ENCODE measurements around the gene ST6GALNAC5. TPM values are rescaled to one million over a fixed set of nuclear protein-coding genes. Genes with fewer than 3 reads are reported as not detected.

The ST6GALNAC5 gene
- total RNA-seq, 4 donors from 2014 or later: 0.44 to 3.2 (median 0.65) TPM; not detected in 1

DNA sequence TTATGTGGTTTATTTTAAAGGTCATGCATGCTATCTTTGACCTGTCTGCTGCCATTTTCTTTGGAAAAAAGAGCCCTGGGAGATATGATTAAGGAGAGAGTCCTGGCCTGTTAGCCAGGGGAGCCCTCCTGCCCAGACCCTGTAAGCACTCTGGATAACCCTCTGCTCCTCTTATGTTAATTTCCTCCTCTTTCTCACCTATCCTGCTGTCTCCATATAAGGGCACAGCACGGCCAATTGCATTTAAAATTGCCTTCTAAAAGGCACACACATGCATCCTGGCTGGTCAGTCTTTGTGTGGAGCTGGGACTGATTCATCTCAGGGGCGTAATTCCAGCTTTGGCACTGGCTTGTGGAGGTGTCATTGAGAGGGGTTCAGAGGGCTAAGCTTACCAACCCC, 158.9 kb downstream of the ST6GALNAC5 start:
- TF ChIP-seq, protein P1, sequence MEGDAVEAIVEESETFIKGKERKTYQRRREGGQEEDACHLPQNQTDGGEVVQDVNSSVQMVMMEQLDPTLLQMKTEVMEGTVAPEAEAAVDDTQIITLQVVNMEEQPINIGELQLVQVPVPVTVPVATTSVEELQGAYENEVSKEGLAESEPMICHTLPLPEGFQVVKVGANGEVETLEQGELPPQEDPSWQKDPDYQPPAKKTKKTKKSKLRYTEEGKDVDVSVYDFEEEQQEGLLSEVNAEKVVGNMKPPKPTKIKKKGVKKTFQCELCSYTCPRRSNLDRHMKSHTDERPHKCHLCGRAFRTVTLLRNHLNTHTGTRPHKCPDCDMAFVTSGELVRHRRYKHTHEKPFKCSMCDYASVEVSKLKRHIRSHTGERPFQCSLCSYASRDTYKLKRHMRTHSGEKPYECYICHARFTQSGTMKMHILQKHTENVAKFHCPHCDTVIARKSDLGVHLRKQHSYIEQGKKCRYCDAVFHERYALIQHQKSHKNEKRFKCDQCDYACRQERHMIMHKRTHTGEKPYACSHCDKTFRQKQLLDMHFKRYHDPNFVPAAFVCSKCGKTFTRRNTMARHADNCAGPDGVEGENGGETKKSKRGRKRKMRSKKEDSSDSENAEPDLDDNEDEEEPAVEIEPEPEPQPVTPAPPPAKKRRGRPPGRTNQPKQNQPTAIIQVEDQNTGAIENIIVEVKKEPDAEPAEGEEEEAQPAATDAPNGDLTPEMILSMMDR (IDR thresholded peaks at IDR 0.05): no peak
- no peak for DNase-seq (ENCODE audit: low spot score)
- no peak for ATAC-seq (ENCODE audit: low FRiP score)

- TF ChIP-seq, protein P1 (IDR thresholded peaks at IDR 0.05): no peak
- DNase-seq (ENCODE audit: low spot score) (no peak), ATAC-seq (ENCODE audit: low FRiP score) (no peak)
Observed at GRCh38 chr1:77026640-77027039, 159.4 kb downstream of the ST6GALNAC5 start.

GRCh38 chr1:77027847-77028246, 160.6 kb downstream of the ST6GALNAC5 start:
- no peak for ATAC-seq (ENCODE audit: low FRiP score)
- TF ChIP-seq, protein P1 (IDR thresholded peaks at IDR 0.05): no peak
- DNase-seq (ENCODE audit: low spot score): no peak

DNA sequence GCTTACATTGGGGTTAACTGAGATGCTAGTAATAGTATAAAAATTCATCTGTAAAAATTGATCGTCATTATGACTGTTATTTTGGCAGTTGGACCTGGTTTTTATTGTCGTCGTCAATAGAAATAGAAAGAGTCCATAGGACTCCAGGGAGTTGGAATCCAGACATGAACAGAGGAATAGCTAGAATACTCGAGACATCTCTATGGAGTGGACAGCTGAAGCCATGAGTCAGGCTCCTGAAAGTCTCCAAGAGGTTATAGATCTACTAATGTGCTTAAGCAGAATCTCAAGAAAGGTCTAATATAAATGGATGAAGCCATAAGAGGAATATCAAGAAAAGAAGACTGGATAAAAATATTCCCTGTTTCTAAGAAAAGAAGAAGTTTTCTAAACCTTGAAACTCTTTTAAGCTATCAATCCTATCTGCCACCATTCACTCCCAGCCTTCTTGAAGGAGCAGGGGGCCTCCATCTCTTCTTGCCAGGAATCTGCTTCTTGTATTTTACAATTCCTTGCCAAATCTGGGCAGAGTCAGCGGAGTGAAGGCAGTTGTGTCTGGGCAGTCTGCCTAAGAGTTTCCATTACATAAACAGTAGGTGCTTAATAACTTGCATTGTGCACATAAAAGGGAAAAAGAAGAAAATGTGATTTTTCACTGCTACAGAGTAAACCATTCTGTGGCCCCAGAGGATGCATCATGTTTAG, 163.3 kb downstream of the ST6GALNAC5 start:
- TF ChIP-seq, protein P1 (IDR thresholded peaks at IDR 0.05): no peak
- no peak for ATAC-seq (ENCODE audit: low FRiP score)
- no peak for DNase-seq (ENCODE audit: low spot score)

DNA sequence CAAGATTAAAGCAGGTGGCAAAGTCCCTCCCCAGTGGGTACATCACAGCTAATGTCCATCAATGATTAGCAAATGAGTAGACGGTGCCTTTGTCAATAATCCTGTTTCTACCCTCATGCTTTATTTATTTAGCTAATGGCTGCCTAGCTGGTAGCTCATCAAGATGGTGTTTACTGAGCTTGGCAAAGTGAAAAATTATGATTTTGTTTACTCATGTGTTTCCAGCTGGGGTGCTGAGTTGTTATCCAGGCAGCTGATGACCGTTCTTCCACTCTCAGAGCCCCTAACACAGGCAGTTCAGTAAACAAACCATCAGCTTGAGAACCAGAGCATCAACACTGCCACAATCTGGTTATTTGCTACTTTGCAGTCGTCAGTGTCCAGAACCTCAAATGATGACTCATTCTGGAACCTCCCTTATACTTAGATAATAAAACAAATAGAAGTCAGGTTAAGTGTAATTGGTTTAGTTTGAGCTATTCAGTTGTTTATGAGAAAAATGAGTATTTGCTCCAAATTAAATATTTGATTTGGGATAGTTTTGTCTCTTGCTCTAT, 163.9 kb downstream of the ST6GALNAC5 start:
- ATAC-seq (ENCODE audit: low FRiP score) (no peak), DNase-seq (ENCODE audit: low spot score) (no peak)
- TF ChIP-seq, protein P1 (IDR thresholded peaks at IDR 0.05): no peak

GRCh38 chr1:77036560-77036959, 169.3 kb downstream of the ST6GALNAC5 start:
- DNase-seq (ENCODE audit: low spot score): no peak
- no peak for ATAC-seq (ENCODE audit: low FRiP score)
- TF ChIP-seq, protein P1 (IDR thresholded peaks at IDR 0.05): no peak

- ATAC-seq (ENCODE audit: low FRiP score) (no peak), DNase-seq (ENCODE audit: low spot score) (no peak)
- TF ChIP-seq, protein P1 (IDR thresholded peaks at IDR 0.05): no peak
Observed at GRCh38 chr1:77037038-77037437, 169.8 kb downstream of the ST6GALNAC5 start.
